Measurements from ENCODE around the gene AKAP8L.
"Not testable (repeated sequence)": the region's sequence is repeated elsewhere in the genome, so short reads cannot be mapped to it uniquely, and the experiment has no call there.

AKAP8L gene

DNA sequence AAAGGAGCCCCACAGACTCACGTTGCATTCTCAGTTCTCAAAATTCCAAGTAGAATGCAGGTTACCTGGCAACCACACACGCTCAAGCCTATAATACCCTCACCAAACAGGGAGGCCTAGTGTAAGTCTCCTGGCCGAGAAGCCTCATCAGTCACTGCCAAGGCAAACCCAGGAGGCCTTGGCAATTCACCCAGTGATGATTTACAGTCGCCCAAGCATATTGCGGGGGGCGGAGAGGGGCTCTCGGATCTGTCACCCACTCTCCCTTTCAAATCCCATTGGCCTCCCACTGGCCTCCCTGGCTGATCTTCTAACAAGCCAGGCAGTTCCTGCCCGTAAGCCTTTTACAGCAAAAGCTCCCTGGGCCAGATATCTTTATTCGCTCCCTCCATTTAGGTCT lies 1.1 kb downstream of the AKAP8L start:
- DNase-seq (ENCODE audit: low spot score), result peak; percentile 46

- no peak for DNase-seq (ENCODE audit: low spot score)
These were observed 6.0 kb downstream of the AKAP8L start for GRCh38 chr19:15412832-15413231.

GRCh38 chr19:15411351-15411750 lies 7.4 kb downstream of the AKAP8L start:
- not testable (repeated sequence) for DNase-seq (ENCODE audit: low spot score)

DNA sequence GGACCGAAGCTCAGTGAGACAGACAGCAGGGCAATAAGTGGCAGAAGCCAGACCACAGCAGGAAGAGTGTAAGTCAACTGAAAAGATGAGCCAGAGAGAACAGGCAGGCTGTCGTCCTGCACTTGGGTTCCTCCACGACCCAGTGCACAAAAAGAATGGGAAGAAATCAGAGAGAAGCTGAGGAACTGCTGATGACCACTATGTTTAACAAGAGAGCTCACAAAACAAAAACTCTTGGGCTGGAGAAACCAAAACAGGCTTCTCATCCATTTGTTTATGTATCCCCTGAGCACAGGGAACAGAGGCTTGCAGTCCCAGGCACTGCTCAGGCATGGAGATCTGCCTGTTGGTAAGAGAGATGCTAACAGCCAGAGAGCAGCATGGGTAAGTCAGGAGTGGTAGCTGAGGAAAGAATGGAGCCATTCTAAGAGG lies 14.0 kb downstream of the AKAP8L start:
- DNase-seq (ENCODE audit: low spot score), result no peak

- DNase-seq (ENCODE audit: low spot score), result no peak
These were observed 14.6 kb downstream of the AKAP8L start for GRCh38 chr19:15404097-15404779.

DNA sequence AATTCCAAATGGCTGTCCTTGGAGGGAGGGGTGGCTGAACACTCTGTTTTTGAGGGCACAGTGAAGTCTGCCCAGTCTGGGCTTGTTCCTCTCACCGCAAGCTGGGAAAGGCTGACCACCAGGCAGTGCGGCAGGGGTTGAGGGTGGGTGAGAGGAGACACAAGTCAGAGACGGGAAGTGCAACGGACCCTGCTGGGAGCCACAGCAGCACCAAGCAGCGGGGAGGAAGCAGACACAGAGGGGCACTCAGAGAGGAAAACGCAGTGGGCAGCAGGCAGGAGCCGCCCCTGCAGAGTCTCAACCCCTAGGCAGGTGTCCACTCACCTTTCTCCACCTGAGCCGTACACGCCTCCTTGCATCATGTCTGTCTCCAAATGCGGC lies 15.6 kb downstream of the AKAP8L start:
- DNase-seq (ENCODE audit: low spot score), result no peak

DNA sequence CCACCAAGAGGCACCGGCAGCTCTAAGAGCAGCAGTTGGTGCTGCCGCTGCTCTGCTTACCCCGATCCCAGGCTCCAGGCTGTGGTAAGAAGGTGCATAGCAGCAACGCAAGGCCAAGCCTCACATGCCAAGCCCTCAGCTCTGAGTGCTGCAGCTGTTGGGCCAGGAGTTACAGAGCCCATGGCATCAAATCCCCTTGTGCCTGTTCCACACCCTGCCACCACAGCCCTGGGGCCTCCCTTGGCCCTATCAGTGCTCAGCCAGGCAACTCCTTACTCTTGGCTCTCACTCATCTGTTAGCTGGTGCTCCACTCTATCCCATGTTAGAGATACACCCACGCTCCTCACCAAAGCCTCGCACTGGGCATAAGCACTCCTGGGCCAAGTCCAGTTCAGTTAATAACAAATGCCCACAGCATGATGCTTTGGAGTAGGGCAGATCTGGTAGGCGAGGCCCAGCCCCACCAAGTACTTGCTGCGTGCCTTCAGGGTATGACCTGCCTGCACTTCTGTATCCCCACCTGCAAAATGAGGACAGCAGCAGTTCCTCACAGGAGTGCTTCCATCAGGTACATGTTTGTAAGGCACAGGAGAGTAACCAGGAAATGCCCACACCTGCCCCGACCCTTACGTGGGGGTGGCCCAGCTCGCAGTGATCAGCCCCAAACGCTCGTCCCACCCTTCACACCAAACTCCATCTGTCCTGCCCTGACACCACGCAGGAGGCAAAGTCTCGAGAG lies 16.2 kb downstream of the AKAP8L start:
- DNase-seq (ENCODE audit: low spot score), result no peak

- DNase-seq (ENCODE audit: low spot score), result no peak
These were observed 17.4 kb downstream of the AKAP8L start for GRCh38 chr19:15401397-15401710.

- DNase-seq (ENCODE audit: low spot score), result no peak
These were observed 18.0 kb downstream of the AKAP8L start for GRCh38 chr19:15400521-15401396.

GRCh38 chr19:15399635-15400034 lies 19.2 kb downstream of the AKAP8L start:
- no peak for DNase-seq (ENCODE audit: low spot score)

GRCh38 chr19:15399234-15399515 lies 19.6 kb downstream of the AKAP8L start:
- no peak for DNase-seq (ENCODE audit: low spot score)

GRCh38 chr19:15398501-15399233 lies 20.1 kb downstream of the AKAP8L start:
- no peak for DNase-seq (ENCODE audit: low spot score)

GRCh38 chr19:15397782-15398181 lies 21.0 kb downstream of the AKAP8L start:
- DNase-seq (ENCODE audit: low spot score), result no peak

DNA sequence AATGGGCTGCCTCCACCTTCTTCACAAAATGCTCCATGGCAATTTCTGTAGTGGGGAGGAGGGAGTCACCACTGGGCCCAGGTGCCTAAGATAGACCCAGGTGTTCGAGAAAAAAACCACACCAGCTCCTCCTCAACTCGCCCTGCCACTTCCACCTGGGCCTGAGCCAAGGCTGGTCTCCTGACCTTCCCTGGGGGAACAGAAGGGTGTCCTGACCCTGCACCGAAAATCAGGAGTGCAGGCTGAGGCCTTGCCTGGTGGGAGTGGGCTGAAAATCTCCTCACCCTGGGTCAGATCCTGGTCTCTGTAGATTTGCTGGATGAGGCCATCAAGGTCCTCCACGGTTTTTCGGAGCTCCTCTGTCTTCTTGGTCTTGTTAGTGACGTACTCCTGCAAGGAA lies 21.6 kb downstream of the AKAP8L start:
- no peak for DNase-seq (ENCODE audit: low spot score)

GRCh38 chr19:15396436-15396835 lies 22.4 kb downstream of the AKAP8L start:
- DNase-seq (ENCODE audit: low spot score), result no peak

GRCh38 chr19:15395251-15395650 lies 23.5 kb downstream of the AKAP8L start:
- DNase-seq (ENCODE audit: low spot score), result not testable (repeated sequence)

DNA sequence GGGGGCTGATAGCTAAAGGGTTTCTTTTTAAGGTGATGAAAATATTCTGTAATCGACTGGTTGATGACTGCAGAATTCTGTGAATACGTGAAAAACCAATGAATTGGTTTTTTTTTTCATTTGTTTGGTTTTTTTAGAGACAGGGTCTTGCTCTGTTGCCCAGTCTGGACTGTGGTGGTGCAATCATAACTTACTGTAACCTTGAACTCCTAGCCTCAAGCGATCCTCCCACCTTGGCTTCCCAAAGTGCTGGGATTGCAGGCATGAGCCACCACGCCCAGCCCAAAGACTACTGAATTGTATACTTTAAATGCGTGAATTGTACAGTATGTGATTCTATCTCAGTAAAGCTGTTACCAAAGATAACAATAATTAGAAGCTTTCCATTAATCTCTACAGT lies 24.4 kb downstream of the AKAP8L start:
- no peak for DNase-seq (ENCODE audit: low spot score)

- no peak for DNase-seq (ENCODE audit: low spot score)
These were observed 24.8 kb downstream of the AKAP8L start for GRCh38 chr19:15393963-15394362.

- no peak for DNase-seq (ENCODE audit: low spot score)
These were observed 28.0 kb downstream of the AKAP8L start for GRCh38 chr19:15390814-15391213.

DNA sequence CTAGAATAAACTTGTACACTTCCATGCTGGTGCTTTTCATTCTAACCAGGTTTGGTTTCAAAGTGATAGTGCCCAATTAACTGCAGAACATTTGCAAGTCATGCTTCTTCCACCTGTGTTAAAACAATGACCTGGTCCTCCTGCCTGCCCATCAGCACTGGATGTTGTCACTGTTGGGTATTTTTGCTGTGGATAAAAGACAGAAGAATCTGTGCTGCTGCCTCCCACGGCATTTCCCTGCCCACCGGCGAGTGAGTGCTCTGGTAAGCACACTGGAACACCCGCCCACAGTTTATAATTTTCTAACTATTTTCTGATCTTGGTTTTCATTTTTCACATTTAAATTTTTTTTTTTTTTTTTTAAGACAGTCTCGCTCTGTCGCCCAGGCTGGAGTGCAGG lies 36.9 kb downstream of the AKAP8L start:
- no peak for DNase-seq (ENCODE audit: low spot score)

DNA sequence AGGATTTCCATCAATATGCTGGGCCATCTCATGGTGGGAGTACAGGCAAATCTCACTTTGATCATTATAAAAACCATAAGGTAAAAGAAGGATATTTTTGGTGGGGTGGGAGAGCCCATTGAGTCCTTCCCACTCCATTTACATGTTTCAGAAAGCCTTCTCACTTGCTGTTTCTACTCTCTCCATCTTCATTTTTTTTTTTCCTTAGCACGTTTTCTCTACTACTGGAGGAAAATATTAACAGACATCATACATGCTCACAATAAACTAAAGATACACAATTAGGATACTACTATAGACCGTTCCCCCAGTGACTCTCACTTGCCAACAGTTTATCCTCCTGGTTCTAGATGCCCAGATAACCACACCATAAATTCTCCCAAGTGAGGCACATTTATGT lies 37.4 kb downstream of the AKAP8L start:
- DNase-seq (ENCODE audit: low spot score), result no peak

DNA sequence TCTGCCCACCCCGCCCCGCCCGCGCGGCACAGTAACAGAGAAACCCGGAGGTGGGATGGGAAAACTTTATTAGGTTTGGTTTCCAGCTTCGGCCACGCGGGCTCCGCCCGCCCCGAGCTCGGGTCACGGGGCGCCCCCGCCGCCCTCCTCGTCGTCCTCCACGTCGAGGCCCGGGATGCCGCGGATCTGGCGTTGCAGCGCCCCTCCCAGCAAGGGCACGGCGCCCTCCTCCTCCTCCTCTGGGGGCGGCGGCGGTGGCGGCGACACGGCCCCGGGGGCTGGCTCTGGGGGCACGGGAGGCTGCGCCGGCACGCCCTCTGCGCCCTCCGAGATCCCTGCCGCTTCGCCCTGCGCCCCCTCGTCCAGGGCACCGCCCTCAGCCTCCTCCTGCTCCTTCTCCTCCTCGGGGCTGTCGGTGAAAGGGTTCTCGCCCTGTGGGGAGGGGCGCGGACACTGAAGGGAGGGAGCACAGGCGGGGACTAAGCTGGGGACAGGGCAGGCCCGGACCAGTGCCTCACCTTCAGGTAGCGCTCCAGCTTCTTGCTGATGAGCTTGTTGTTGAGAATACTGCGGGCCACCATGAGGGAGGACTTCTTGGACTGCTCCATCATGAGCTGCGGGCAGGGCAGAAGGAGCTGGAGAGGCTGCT lies 38.7 kb downstream of the AKAP8L start:
- DNase-seq (ENCODE audit: low spot score), result peak; percentile 60

Data from RKO (cell line).